ENCODE measurements around the gene KCND3.

KCND3 gene

GRCh38 chr1:111798580-111798979, 190.9 kb downstream of the KCND3 start:
- Histone ChIP-seq H3K27me3 (ENCODE audit: insufficient read depth, low read length) (no peaks in the 10 kb centered on the region), H3K9me3 (ENCODE audit: insufficient read depth, low read depth, low read length) (no peaks in the 10 kb centered on the region), H3K4me3 (ENCODE audit: low read length) (no peak overlapping the region), H3K27ac (ENCODE audit: low read length) (no peak overlapping the region), H3K4me1 (ENCODE audit: insufficient read depth, low read length) (no peaks in the 10 kb centered on the region), H3K9ac (ENCODE audit: low read depth, low read length) (no peak overlapping the region), H3K36me3 (ENCODE audit: insufficient read depth, low read depth, low read length) (no peaks in the 10 kb centered on the region)

- Histone ChIP-seq H3K27me3 (ENCODE audit: insufficient read depth, low read length) (no peaks in the 10 kb centered on the region), H3K9me3 (ENCODE audit: insufficient read depth, low read depth, low read length) (no peaks in the 10 kb centered on the region)
These were observed 194.1 kb downstream of the KCND3 start for GRCh38 chr1:111795401-111795800.

GRCh38 chr1:111793923-111794322, 195.5 kb downstream of the KCND3 start:
- no peak overlapping the region for H3K27ac ChIP-seq (ENCODE audit: low read length)
- H3K9ac ChIP-seq (ENCODE audit: low read depth, low read length), result no peak overlapping the region
- no peaks in the 10 kb centered on the region for H3K36me3 ChIP-seq (ENCODE audit: insufficient read depth, low read depth, low read length)
- H3K27me3 ChIP-seq (ENCODE audit: insufficient read depth, low read length), result no peaks in the 10 kb centered on the region
- no peaks in the 10 kb centered on the region; the same call in 1 of the 2 replicates for H3K4me1 ChIP-seq (ENCODE audit: insufficient read depth, low read length)
- no peaks in the 10 kb centered on the region for H3K9me3 ChIP-seq (ENCODE audit: insufficient read depth, low read depth, low read length)
- H3K4me3 ChIP-seq (ENCODE audit: low read length), result no peak overlapping the region

More at GRCh38 chr1:111795401-111795800, 194.1 kb downstream of the KCND3 start:
- Histone ChIP-seq H3K4me1 (ENCODE audit: insufficient read depth, low read length) (no peaks in the 10 kb centered on the region), H3K9ac (ENCODE audit: low read depth, low read length) (no peak overlapping the region), H3K27ac (ENCODE audit: low read length) (no peak overlapping the region), H3K36me3 (ENCODE audit: insufficient read depth, low read depth, low read length) (no peaks in the 10 kb centered on the region), H3K4me3 (ENCODE audit: low read length) (no peak overlapping the region)

DNA sequence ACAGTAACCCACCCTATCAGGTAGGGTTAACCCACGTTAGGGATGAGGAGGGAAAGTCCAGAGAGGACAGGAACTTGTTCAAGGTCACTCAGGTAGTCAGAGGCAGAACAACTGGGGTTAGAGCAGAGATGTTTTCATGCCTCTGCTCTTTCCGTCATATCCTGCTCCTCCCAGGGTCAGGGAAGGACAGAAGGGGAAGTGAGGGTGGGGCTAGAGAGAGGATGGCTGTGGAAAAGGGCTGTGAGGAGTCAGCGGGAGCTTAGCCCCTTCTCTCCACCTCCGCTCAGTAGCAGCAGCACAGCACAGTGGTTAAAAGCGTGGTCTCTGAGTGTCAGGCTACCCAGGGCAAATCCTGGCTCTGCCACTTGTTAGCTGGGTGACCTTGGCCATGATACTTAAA, 197.2 kb downstream of the KCND3 start:
- no peaks in the 10 kb centered on the region for H3K27me3 ChIP-seq (ENCODE audit: insufficient read depth, low read length)
- H3K9ac ChIP-seq (ENCODE audit: low read depth, low read length), result no peak overlapping the region
- no peaks in the 10 kb centered on the region for H3K9me3 ChIP-seq (ENCODE audit: insufficient read depth, low read depth, low read length)
- H3K4me3 ChIP-seq (ENCODE audit: low read length), result no peak overlapping the region
- H3K4me1 ChIP-seq (ENCODE audit: insufficient read depth, low read length), result no peaks in the 10 kb centered on the region; the same call in 1 of the 2 replicates
- no peak overlapping the region for H3K27ac ChIP-seq (ENCODE audit: low read length)
- no peaks in the 10 kb centered on the region for H3K36me3 ChIP-seq (ENCODE audit: insufficient read depth, low read depth, low read length)

- H3K9me3 ChIP-seq (ENCODE audit: insufficient read depth, low read depth, low read length), result no peaks in the 10 kb centered on the region
- H3K36me3 ChIP-seq (ENCODE audit: insufficient read depth, low read depth, low read length), result no peaks in the 10 kb centered on the region
- no peak overlapping the region for H3K4me3 ChIP-seq (ENCODE audit: low read length)
- no peaks in the 10 kb centered on the region for H3K27me3 ChIP-seq (ENCODE audit: insufficient read depth, low read length)
- no peak overlapping the region for H3K27ac ChIP-seq (ENCODE audit: low read length)
- no peaks in the 10 kb centered on the region; the same call in 1 of the 2 replicates for H3K4me1 ChIP-seq (ENCODE audit: insufficient read depth, low read length)
- H3K9ac ChIP-seq (ENCODE audit: low read depth, low read length), result no peak overlapping the region
These were observed 197.7 kb downstream of the KCND3 start for GRCh38 chr1:111791776-111792175.

- no peaks in the 10 kb centered on the region for H3K36me3 ChIP-seq (ENCODE audit: insufficient read depth, low read depth, low read length)
- H3K27ac ChIP-seq (ENCODE audit: low read length), result no peak overlapping the region
- no peak overlapping the region for H3K4me3 ChIP-seq (ENCODE audit: low read length)
- no peaks in the 10 kb centered on the region for H3K27me3 ChIP-seq (ENCODE audit: insufficient read depth, low read length)
- no peaks in the 10 kb centered on the region; the same call in 1 of the 2 replicates for H3K4me1 ChIP-seq (ENCODE audit: insufficient read depth, low read length)
- H3K9ac ChIP-seq (ENCODE audit: low read depth, low read length), result no peak overlapping the region
- no peaks in the 10 kb centered on the region for H3K9me3 ChIP-seq (ENCODE audit: insufficient read depth, low read depth, low read length)
These were observed 199.7 kb downstream of the KCND3 start for GRCh38 chr1:111789666-111790316.

DNA sequence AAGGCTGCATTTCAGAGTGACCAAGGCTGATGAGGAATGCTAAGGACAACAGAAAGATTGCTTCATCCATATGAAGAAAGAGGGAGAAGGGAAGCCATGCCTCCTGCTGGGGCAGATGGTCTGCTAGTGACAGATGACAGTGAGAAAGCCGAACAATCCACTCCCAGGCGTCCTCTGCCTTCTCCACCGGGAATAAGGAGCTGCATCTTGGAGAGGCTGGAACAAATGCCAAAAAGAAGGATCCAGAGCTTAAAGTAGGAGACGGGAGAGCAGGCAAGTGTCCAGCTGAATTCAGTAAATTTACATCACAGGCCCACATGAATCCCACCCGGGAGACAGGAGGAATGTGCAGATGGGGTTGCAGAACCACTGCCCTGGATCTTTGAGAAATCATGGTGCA, 200.3 kb downstream of the KCND3 start:
- no peaks in the 10 kb centered on the region for H3K27me3 ChIP-seq (ENCODE audit: insufficient read depth, low read length)
- no peaks in the 10 kb centered on the region; the same call in 1 of the 2 replicates for H3K4me1 ChIP-seq (ENCODE audit: insufficient read depth, low read length)
- no peak overlapping the region for H3K27ac ChIP-seq (ENCODE audit: low read length)
- no peak overlapping the region for H3K9ac ChIP-seq (ENCODE audit: low read depth, low read length)
- H3K36me3 ChIP-seq (ENCODE audit: insufficient read depth, low read depth, low read length), result no peaks in the 10 kb centered on the region
- no peak overlapping the region for H3K4me3 ChIP-seq (ENCODE audit: low read length)
- no peaks in the 10 kb centered on the region for H3K9me3 ChIP-seq (ENCODE audit: insufficient read depth, low read depth, low read length)

- Histone ChIP-seq H3K4me1 (ENCODE audit: insufficient read depth, low read length) (no peaks in the 10 kb centered on the region; the same call in 1 of the 2 replicates), H3K27me3 (ENCODE audit: insufficient read depth, low read length) (no peaks in the 10 kb centered on the region), H3K9ac (ENCODE audit: low read depth, low read length) (no peak overlapping the region), H3K36me3 (ENCODE audit: insufficient read depth, low read depth, low read length) (no peaks in the 10 kb centered on the region), H3K4me3 (ENCODE audit: low read length) (no peak overlapping the region), H3K27ac (ENCODE audit: low read length) (no peak overlapping the region), H3K9me3 (ENCODE audit: insufficient read depth, low read depth, low read length) (no peaks in the 10 kb centered on the region)
These were observed 202.7 kb downstream of the KCND3 start for GRCh38 chr1:111786669-111787207.

DNA sequence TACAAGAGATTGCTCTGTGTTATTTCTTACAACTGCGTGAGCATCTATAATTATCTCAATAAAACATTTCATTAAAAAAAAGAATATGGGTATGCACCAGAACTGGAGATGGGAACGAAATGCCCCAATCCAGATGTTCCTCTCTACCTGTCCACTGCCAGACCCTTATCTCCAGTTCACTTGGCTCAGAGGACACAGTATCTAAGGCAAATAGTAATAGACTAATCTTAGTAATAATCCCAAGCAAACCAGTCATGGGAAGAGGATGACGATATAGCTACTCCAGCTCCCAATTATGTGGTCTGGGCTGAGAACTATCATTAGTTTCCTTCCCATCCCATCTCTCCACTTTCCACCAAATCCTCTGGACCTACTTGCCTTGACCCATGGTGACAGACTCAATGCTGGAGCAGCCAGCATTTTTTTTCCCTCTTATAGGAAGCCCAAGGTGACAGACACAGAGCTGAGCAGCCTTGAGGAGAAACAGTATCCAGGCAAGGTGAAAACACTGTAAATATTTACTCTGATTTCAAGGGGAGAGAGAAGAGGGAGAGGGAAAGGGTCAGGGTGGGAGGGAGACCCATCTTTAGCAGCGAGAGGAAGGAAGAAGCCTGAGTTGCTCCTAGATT, 205.1 kb downstream of the KCND3 start:
- H3K4me1 ChIP-seq (ENCODE audit: insufficient read depth, low read length), result no peaks in the 10 kb centered on the region; the same call in 1 of the 2 replicates
- H3K9ac ChIP-seq (ENCODE audit: low read depth, low read length), result no peak overlapping the region
- no peaks in the 10 kb centered on the region for H3K27me3 ChIP-seq (ENCODE audit: insufficient read depth, low read length)
- no peaks in the 10 kb centered on the region for H3K9me3 ChIP-seq (ENCODE audit: insufficient read depth, low read depth, low read length)
- no peaks in the 10 kb centered on the region for H3K36me3 ChIP-seq (ENCODE audit: insufficient read depth, low read depth, low read length)
- no peak overlapping the region for H3K4me3 ChIP-seq (ENCODE audit: low read length)
- no peak overlapping the region for H3K27ac ChIP-seq (ENCODE audit: low read length)

GRCh38 chr1:111779546-111779945, 209.9 kb downstream of the KCND3 start:
- Histone ChIP-seq H3K27ac (ENCODE audit: low read length) (no peak overlapping the region), H3K9ac (ENCODE audit: low read depth, low read length) (no peak overlapping the region), H3K27me3 (ENCODE audit: insufficient read depth, low read length) (no peaks in the 10 kb centered on the region), H3K4me3 (ENCODE audit: low read length) (no peak overlapping the region), H3K36me3 (ENCODE audit: insufficient read depth, low read depth, low read length) (no peaks in the 10 kb centered on the region), H3K9me3 (ENCODE audit: insufficient read depth, low read depth, low read length) (no peaks in the 10 kb centered on the region), H3K4me1 (ENCODE audit: insufficient read depth, low read length) (0 out of 2 replicates have a peak, but pooled peaks cover 3% of the 10 kb centered on the region)

DNA sequence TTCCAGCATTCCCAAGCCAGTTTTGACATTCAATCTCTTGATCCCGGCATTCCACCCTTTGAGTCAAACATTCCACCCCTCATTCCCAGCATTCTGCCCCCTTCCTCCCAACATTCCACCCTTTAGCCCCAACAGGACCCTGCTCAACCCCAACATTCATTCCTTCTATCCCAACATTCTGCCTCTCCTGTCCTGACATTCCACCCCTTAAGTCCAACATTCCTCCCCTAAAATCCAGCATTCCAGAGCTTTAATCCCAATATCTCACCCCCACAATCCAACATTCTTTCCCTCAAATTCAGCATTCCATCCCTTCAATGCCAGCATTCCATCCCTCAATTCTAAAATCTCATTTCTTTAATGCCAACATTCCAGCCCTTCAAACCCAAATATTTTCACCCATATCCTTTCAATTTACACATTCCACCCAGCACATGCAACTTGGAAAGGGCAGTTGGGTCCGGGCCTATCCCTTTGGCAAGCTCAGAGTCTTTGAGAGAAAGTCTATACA, 210.9 kb downstream of the KCND3 start:
- Histone ChIP-seq H3K9me3 (ENCODE audit: insufficient read depth, low read depth, low read length) (no peaks in the 10 kb centered on the region), H3K9ac (ENCODE audit: low read depth, low read length) (no peak overlapping the region), H3K36me3 (ENCODE audit: insufficient read depth, low read depth, low read length) (no peaks in the 10 kb centered on the region), H3K27ac (ENCODE audit: low read length) (no peak overlapping the region), H3K27me3 (ENCODE audit: insufficient read depth, low read length) (no peaks in the 10 kb centered on the region), H3K4me1 (ENCODE audit: insufficient read depth, low read length) (0 out of 2 replicates have a peak, but pooled peaks cover 3% of the 10 kb centered on the region), H3K4me3 (ENCODE audit: low read length) (no peak overlapping the region)

GRCh38 chr1:111778066-111778465, 211.4 kb downstream of the KCND3 start:
- Histone ChIP-seq H3K27ac (ENCODE audit: low read length) (no peak overlapping the region), H3K4me3 (ENCODE audit: low read length) (no peak overlapping the region), H3K36me3 (ENCODE audit: insufficient read depth, low read depth, low read length) (no peaks in the 10 kb centered on the region), H3K4me1 (ENCODE audit: insufficient read depth, low read length) (0 out of 2 replicates have a peak, but pooled peaks cover 3% of the 10 kb centered on the region), H3K27me3 (ENCODE audit: insufficient read depth, low read length) (no peaks in the 10 kb centered on the region), H3K9me3 (ENCODE audit: insufficient read depth, low read depth, low read length) (no peaks in the 10 kb centered on the region), H3K9ac (ENCODE audit: low read depth, low read length) (no peak overlapping the region)

All from iPS-20b (cell line).